Activated B cell treated with CpG ODN at 0.5 μM for 24 hours (primary cell): ENCODE measurements around the gene KCNJ13. TPM values are rescaled to one million over a fixed set of nuclear protein-coding genes. Genes with fewer than 3 reads are reported as not detected.

Experiments used
- ATAC-seq: fragments of 200-7000 bp; cut with Tn5 transposase; one replicate; pipeline ENCODE4 v1.10.0; 2021; ENCODE audit warnings: low read depth, mild to moderate bottlenecking, moderate library complexity
- CTCF ChIA-PET: fragments of 350-600 bp; sonication (Branson Sonifier 250); formaldehyde crosslinking; loops from one replicate; lab custom pipeline; 2021; ENCODE audit warnings: antibody characterized with exemption; lab: Charles Lee
- POLR2A ChIA-PET: fragments of 350-600 bp; sonication (Branson Sonifier 250); formaldehyde crosslinking; loops from one replicate; lab custom pipeline; 2021; ENCODE audit warnings: antibody characterized with exemption; lab: Charles Lee
- DNase-seq: peaks from one replicate; pipeline ENCODE4 v3.0.0; 2022
- H3K27ac Mint-ChIP-seq: one replicate; pipeline ENCODE4 v1.8.0; 2020; ENCODE audit warnings: mixed read lengths
- H3K27me3 Mint-ChIP-seq: one replicate; pipeline ENCODE4 v1.8.0; 2021; ENCODE audit warnings: mixed read lengths
- H3K36me3 Mint-ChIP-seq: one replicate; pipeline ENCODE4 v1.8.0; 2021; ENCODE audit warnings: low read depth, mixed read lengths
- H3K4me1 Mint-ChIP-seq: one replicate; pipeline ENCODE4 v1.8.0; 2021; ENCODE audit warnings: mixed read lengths
- H3K4me3 Mint-ChIP-seq: one replicate; pipeline ENCODE4 v1.8.0; 2020; ENCODE audit warnings: mild to moderate bottlenecking, mixed read lengths
- H3K9me3 Mint-ChIP-seq: one replicate; pipeline ENCODE4 v1.8.0; 2020; ENCODE audit warnings: mixed read lengths
- intact Hi-C: fragments of 100-400 bp; cut with micrococcal nuclease; formaldehyde crosslinking; loops from one replicate; pipeline ENCODE4 v1.15.1; 2024
- total RNA-seq: library from RNA; stranded (reverse); gene quantifications from 2 replicates; pipeline ENCODE4 v1.2.3, GENCODE V29; 2022
- TF ChIP-seq, protein P1 (sequence below): fragments of 200-600 bp; IDR thresholded peaks from one replicate; pipeline ENCODE4 v1.8.0; 2022; ENCODE audit warnings: antibody characterized with exemption, mild to moderate bottlenecking

KCNJ13 gene
- total RNA-seq, 1 donor from 2014 or later: not detected

DNA sequence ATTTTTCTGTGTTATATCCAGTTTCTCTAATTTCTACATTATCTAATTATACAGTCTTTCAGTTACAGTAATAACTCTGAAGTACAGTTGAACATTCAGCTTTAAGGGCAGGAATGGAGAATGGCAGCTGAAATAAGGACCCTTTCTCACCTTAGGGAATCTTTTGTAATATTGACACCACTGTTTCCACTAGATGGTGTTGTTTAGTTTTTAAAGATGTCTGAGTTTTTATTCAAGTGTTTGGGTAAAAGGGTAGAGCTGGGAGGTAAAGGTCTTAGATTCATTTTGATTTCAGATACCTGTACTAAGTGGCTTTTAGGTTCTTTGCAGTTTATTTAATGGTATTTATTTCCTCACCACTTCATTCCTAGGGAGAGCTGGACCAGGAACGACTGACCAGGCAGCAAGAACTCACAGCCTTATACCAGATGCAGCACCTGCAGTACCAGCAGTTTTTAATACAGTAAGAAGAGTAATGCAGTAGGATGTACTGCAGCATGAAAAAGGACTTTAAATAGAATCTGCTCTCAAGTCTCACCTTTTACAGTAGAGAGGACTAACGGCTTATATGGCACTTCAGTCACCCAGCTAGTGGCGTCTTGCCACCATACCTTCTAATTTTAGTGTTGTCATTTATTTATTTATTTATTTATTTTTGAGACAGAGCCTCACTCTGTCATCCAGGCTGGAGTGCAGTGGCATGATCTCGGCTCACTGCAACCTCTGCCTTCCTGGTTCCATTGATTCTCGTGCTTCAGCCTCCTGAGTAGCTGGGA lies 33.2 kb upstream of the KCNJ13 start:
- H3K36me3 Mint-ChIP-seq: peaks cover 74% of the 10 kb centered on the region
- CTCF ChIA-PET: interaction anchor here (0.6 to 2.1 kb wide), 6 partner anchors 11 to 441 kb away, joined by 3 to 6 read pairs (median 3); partner anchors contain the start of gene ATG16L1
- POLR2A ChIA-PET: interaction anchor here (1.1 kb wide), 1 partner anchor 250 kb away, joined by 3 read pairs; the partner anchor contains the start of gene INPP5D

GRCh38 chr2:232802091-232802490 lies 25.7 kb upstream of the KCNJ13 start:
- no peaks in the 10 kb centered on the region for H3K27me3 Mint-ChIP-seq
- DNase-seq (no peak), ATAC-seq (no peak)
- H3K36me3 Mint-ChIP-seq: peaks cover 69% of the 10 kb centered on the region
- intact Hi-C loops: loop anchor here (5.0 kb wide), 1 partner anchor 40 kb away; no protein-coding TSS in a partner anchor
- POLR2A ChIA-PET: no interaction called here
- no peak overlapping the region for H3K4me3 Mint-ChIP-seq
- H3K4me1 Mint-ChIP-seq: no peaks in the 10 kb centered on the region
- peaks cover 5% of the 10 kb centered on the region for H3K9me3 Mint-ChIP-seq
- CTCF ChIA-PET: no interaction called here
- TF ChIP-seq, protein P1, sequence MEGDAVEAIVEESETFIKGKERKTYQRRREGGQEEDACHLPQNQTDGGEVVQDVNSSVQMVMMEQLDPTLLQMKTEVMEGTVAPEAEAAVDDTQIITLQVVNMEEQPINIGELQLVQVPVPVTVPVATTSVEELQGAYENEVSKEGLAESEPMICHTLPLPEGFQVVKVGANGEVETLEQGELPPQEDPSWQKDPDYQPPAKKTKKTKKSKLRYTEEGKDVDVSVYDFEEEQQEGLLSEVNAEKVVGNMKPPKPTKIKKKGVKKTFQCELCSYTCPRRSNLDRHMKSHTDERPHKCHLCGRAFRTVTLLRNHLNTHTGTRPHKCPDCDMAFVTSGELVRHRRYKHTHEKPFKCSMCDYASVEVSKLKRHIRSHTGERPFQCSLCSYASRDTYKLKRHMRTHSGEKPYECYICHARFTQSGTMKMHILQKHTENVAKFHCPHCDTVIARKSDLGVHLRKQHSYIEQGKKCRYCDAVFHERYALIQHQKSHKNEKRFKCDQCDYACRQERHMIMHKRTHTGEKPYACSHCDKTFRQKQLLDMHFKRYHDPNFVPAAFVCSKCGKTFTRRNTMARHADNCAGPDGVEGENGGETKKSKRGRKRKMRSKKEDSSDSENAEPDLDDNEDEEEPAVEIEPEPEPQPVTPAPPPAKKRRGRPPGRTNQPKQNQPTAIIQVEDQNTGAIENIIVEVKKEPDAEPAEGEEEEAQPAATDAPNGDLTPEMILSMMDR: no peak
- H3K27ac Mint-ChIP-seq: no peak overlapping the region

More for the DNA sequence above, 33.2 kb upstream of the KCNJ13 start:
- Mint-ChIP-seq H3K4me3 (no peak overlapping the region), H3K27me3 (no peaks in the 10 kb centered on the region), H3K9me3 (no peaks in the 10 kb centered on the region), H3K4me1 (no peaks in the 10 kb centered on the region), H3K27ac (no peak overlapping the region)
- TF ChIP-seq, protein P1: no peak
- DNase-seq (no peak), ATAC-seq (no peak)
- intact Hi-C loops: no loop called here

DNA sequence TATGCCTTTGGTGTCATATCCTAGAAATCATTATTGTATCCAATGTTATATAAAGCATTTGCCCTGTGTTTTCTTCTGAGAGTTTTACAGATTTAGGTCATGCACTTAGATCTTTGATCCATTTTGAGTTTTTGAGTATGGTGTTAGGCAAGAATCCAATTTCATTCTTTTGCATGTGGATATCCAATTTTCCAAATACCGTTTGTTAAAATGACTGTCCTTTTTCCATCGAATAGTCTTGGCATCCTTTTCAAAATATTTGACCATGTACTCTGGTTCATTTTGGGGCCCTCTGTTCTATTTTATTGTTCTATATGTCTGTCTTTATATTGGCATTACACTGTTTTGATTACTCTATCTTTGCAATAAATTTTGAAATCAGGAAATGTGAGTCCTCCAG lies 23.8 kb upstream of the KCNJ13 start:
- CTCF ChIA-PET: no interaction called here
- POLR2A ChIA-PET: no interaction called here
- intact Hi-C loops: loop anchor here (5.0 kb wide), 1 partner anchor 38 kb away; no protein-coding TSS in a partner anchor
- no peak overlapping the region for H3K27ac Mint-ChIP-seq
- ATAC-seq (no peak), DNase-seq (no peak)
- H3K9me3 Mint-ChIP-seq: peaks cover 5% of the 10 kb centered on the region
- TF ChIP-seq, protein P1: no peak
- no peaks in the 10 kb centered on the region for H3K4me1 Mint-ChIP-seq
- H3K36me3 Mint-ChIP-seq: peaks cover 74% of the 10 kb centered on the region
- H3K4me3 Mint-ChIP-seq: no peak overlapping the region
- no peaks in the 10 kb centered on the region for H3K27me3 Mint-ChIP-seq

DNA sequence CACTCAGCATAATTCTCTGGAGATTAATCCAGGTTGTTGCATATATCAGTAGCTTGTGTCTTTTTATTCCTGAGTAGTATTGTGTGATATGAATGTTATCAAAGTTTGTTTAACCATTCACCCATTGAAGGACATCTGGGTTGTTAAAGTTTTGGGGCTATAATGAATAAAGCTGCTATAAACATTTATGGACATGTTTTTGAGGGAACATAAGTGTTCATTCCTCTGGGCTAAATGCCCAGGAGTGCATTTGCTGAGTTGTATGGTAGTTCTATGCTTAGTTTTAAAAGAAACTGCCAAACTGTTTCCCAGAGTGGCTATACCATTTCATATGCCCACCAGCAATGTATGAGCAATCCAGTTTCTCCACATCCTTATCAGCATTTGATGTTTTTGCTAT lies 21.8 kb upstream of the KCNJ13 start:
- H3K4me1 Mint-ChIP-seq: no peaks in the 10 kb centered on the region
- TF ChIP-seq, protein P1: no peak
- no peak overlapping the region for H3K27ac Mint-ChIP-seq
- H3K27me3 Mint-ChIP-seq: no peaks in the 10 kb centered on the region
- intact Hi-C loops: no loop called here
- no peak for ATAC-seq
- ChIA-PET POLR2A (interaction anchor here (0.7 kb wide), 2 partner anchors 13 to 17 kb away, joined by 4 to 13 read pairs; no protein-coding TSS in a partner anchor), CTCF (interaction anchor here (0.8 kb wide), 1 partner anchor 37 kb away, joined by 3 read pairs; no protein-coding TSS in a partner anchor)
- H3K4me3 Mint-ChIP-seq: no peak overlapping the region
- DNase-seq: no peak
- peaks cover 5% of the 10 kb centered on the region for H3K9me3 Mint-ChIP-seq
- H3K36me3 Mint-ChIP-seq: peaks cover 70% of the 10 kb centered on the region

DNA sequence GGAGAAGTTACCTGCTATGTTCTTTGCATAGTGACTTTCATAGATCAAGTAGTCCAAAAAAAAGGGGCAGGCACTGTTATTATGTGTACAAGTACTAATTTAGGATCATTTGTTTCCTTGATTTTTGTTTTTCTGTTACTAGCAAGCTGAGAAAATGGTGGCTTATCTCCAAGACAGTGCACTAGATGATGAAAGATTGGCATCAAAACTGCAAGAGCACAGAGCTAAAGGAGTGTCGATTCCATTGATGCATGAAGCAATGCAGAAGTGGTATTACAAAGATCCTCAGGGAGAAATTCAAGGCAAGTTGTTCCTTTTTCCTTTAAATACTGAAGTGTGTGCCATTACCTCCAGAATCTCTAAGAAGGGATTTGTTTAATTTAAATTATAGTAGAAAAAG lies 19.6 kb upstream of the KCNJ13 start:
- TF ChIP-seq, protein P1: no peak
- Mint-ChIP-seq H3K27me3 (no peaks in the 10 kb centered on the region), H3K9me3 (no peaks in the 10 kb centered on the region), H3K27ac (no peak overlapping the region), H3K4me1 (no peaks in the 10 kb centered on the region), H3K4me3 (no peak overlapping the region), H3K36me3 (peaks cover 67% of the 10 kb centered on the region)
- intact Hi-C loops: no loop called here
- no peak for ATAC-seq
- POLR2A ChIA-PET: no interaction called here
- no peak for DNase-seq
- CTCF ChIA-PET: no interaction called here
